ENCODE measurements around the gene CFTR. TPM values are rescaled to one million over a fixed set of nuclear protein-coding genes. Genes with fewer than 3 reads are reported as not detected.
A peak's percentile ranks its signal among the peaks of the same experiment; 100 is the strongest.

Gene CFTR
- total and polyA plus RNA-seq, 2 donors from 2014 or later = 2.5 to 12.8 TPM

- FAIRE-seq = no peak
- intact Hi-C loops (cut with DNase I) = no loop called here
These were observed 158.1 kb downstream of the CFTR start for GRCh38 chr7:117637937-117638336.

GRCh38 chr7:117639966-117640365, 160.1 kb downstream of the CFTR start:
- H3K4me1 ChIP-seq (ENCODE audit: control insufficient read depth in 2 of 3, insufficient read depth in 2 of 3, low read depth in 1 of 3, low read length in 3 of 3) = no peaks in the 10 kb centered on the region
- intact Hi-C loops (cut with DNase I) = no loop called here
- FAIRE-seq (no peak), DNase-seq (peak in 2 of 5 donors; percentile 19 to 25)
- H3K27me3 ChIP-seq (ENCODE audit: control insufficient read depth, insufficient read depth, low read length) = no peaks in the 10 kb centered on the region
- peaks cover 0 to 3% (median 0%) of the 10 kb centered on the region in 3 donors for H3K9me3 ChIP-seq (ENCODE audit: control insufficient read depth in 2 of 3, insufficient read depth in 1 of 3, low read length in 3 of 3)
- no peaks in the 10 kb centered on the region for H3K36me3 ChIP-seq (ENCODE audit: control insufficient read depth in 2 of 3, insufficient read depth in 3 of 3, low read length in 3 of 3)
- TF ChIP-seq CTCF (IDR thresholded peaks at IDR 0.05; ENCODE audit: borderline replicate concordance, extremely low read depth, insufficient read depth) = no peak
- no peak overlapping the region for H3K9ac ChIP-seq (ENCODE audit: low read length in 3 of 3)
- no peak overlapping the region for H3K27ac ChIP-seq (ENCODE audit: low read depth in 2 of 2, low read length in 2 of 2)
- no peak overlapping the region for H3K4me3 ChIP-seq (ENCODE audit: low read length in 3 of 3)

More at GRCh38 chr7:117637937-117638336, 158.1 kb downstream of the CFTR start:
- H3K4me3 ChIP-seq (ENCODE audit: low read length in 3 of 3) = no peak overlapping the region
- H3K4me1 ChIP-seq (ENCODE audit: control insufficient read depth in 2 of 3, insufficient read depth in 2 of 3, low read depth in 1 of 3, low read length in 3 of 3) = no peaks in the 10 kb centered on the region
- peaks cover 0 to 3% (median 0%) of the 10 kb centered on the region in 3 donors for H3K9me3 ChIP-seq (ENCODE audit: control insufficient read depth in 2 of 3, insufficient read depth in 1 of 3, low read length in 3 of 3)
- no peak overlapping the region for H3K9ac ChIP-seq (ENCODE audit: low read length in 3 of 3)
- H3K27ac ChIP-seq (ENCODE audit: low read depth in 2 of 2, low read length in 2 of 2) = no peak overlapping the region
- no peaks in the 10 kb centered on the region for H3K27me3 ChIP-seq (ENCODE audit: control insufficient read depth, insufficient read depth, low read length)
- no peaks in the 10 kb centered on the region for H3K36me3 ChIP-seq (ENCODE audit: control insufficient read depth in 2 of 3, insufficient read depth in 3 of 3, low read length in 3 of 3)
- no peak for TF ChIP-seq CTCF (IDR thresholded peaks at IDR 0.05; ENCODE audit: borderline replicate concordance, extremely low read depth, insufficient read depth)
- no peak for DNase-seq

- no peak for TF ChIP-seq CTCF (IDR thresholded peaks at IDR 0.05; ENCODE audit: borderline replicate concordance, extremely low read depth, insufficient read depth)
- FAIRE-seq = no peak
These were observed 160.6 kb downstream of the CFTR start for GRCh38 chr7:117640465-117640864.

More at GRCh38 chr7:117640465-117640864, 160.6 kb downstream of the CFTR start:
- Histone ChIP-seq H3K4me3 (ENCODE audit: low read length in 3 of 3) (no peak overlapping the region), H3K27ac (ENCODE audit: low read depth in 2 of 2, low read length in 2 of 2) (no peak overlapping the region), H3K9ac (ENCODE audit: low read length in 3 of 3) (no peak overlapping the region), H3K27me3 (ENCODE audit: control insufficient read depth, insufficient read depth, low read length) (no peaks in the 10 kb centered on the region), H3K36me3 (ENCODE audit: control insufficient read depth in 2 of 3, insufficient read depth in 3 of 3, low read length in 3 of 3) (no peaks in the 10 kb centered on the region), H3K4me1 (ENCODE audit: control insufficient read depth in 2 of 3, insufficient read depth in 2 of 3, low read depth in 1 of 3, low read length in 3 of 3) (no peaks in the 10 kb centered on the region), H3K9me3 (ENCODE audit: control insufficient read depth in 2 of 3, insufficient read depth in 1 of 3, low read length in 3 of 3) (peaks cover 0 to 3% (median 0%) of the 10 kb centered on the region in 3 donors)
- intact Hi-C loops (cut with DNase I) = no loop called here
- DNase-seq = no peak

Measured in kidney (tissue), 14 donors.